Measurements from ENCODE around the gene SULF2.

GRCh38 chr20:47678536-47678935, 106.7 kb downstream of the SULF2 start:
- TF ChIP-seq CTCF (IDR thresholded peaks at IDR 0.05 in 2 of 3, conservative IDR thresholded peaks at IDR 0.05 in 1 of 3; ENCODE audit: insufficient read depth in 2 of 3, low read depth in 1 of 3, low read length in 3 of 3) (no peak), ZNF143 (CRISPR knock-in tag; IDR thresholded peaks at IDR 0.05) (no peak), FOXM1 (IDR thresholded peaks at IDR 0.05; ENCODE audit: low read depth) (no peak), FOXM1 (CRISPR knock-in tag; IDR thresholded peaks at IDR 0.05; ENCODE audit: low read depth) (no peak), SIN3A (IDR thresholded peaks at IDR 0.05; ENCODE audit: borderline replicate concordance in 2 of 2, control insufficient read depth in 1 of 2, low read depth in 2 of 2, low read length in 2 of 2) (no peak), TEAD2 (tag; IDR thresholded peaks at IDR 0.05) (no peak)
